MM.1S (cell line): ENCODE measurements around the gene CTNNBL1.
"Not testable (repeated sequence)": the region's sequence is repeated elsewhere in the genome, so short reads cannot be mapped to it uniquely, and the experiment has no call there.

Source experiments
- DNase-seq: peaks from one replicate; pipeline ENCODE4 v3.0.0-alpha.2; 2015
- H2AFZ ChIP-seq: fragments of 300-600 bp; sonication (generic); 2 replicates; pipeline ENCODE4 v1.6.0; 2016; ENCODE audit warnings: antibody characterized with exemption, low read length
- H3F3A ChIP-seq: fragments of 300-600 bp; sonication (generic); 2 replicates; pipeline ENCODE4 v1.6.1; 2016; ENCODE audit warnings: mild to moderate bottlenecking, antibody characterized with exemption, low read length, moderate library complexity, mixed read lengths; ENCODE audit not compliant: insufficient read depth
- H3K27ac ChIP-seq: fragments of 300-600 bp; sonication (generic); 2 replicates; pipeline ENCODE4 v1.5.1; 2016; ENCODE audit warnings: mild to moderate bottlenecking, low read length
- H3K27me3 ChIP-seq: fragments of 300-600 bp; sonication (generic); replicated peaks from 2 replicates; pipeline ENCODE4 v1.6.0; 2016; ENCODE audit warnings: low read length; ENCODE audit not compliant: insufficient read depth
- H3K36me3 ChIP-seq: fragments of 300-600 bp; sonication (generic); replicated peaks from 2 replicates; pipeline ENCODE4 v1.6.1; 2016; ENCODE audit warnings: mild to moderate bottlenecking, low read length, mixed read lengths; ENCODE audit not compliant: insufficient read depth
- H3K4me1 ChIP-seq: fragments of 300-600 bp; sonication (generic); 2 replicates; pipeline ENCODE4 v1.6.1; 2016; ENCODE audit warnings: low read length, mixed read lengths
- H3K4me2 ChIP-seq: fragments of 300-600 bp; sonication (generic); 2 replicates; pipeline ENCODE4 v1.6.0; 2016; ENCODE audit warnings: low read depth, low read length
- H3K4me3 ChIP-seq: fragments of 300-600 bp; sonication (generic); 2 replicates; pipeline ENCODE4 v1.5.1; 2016; ENCODE audit warnings: low read length, mixed read lengths
- H3K79me2 ChIP-seq: fragments of 300-600 bp; sonication (generic); 2 replicates; pipeline ENCODE4 v1.6.1; 2016; ENCODE audit warnings: mixed run types, low read length, mixed read lengths
- H3K9ac ChIP-seq: fragments of 300-600 bp; sonication (generic); 2 replicates; pipeline ENCODE4 v1.6.1; 2016; ENCODE audit warnings: low read length, mixed read lengths
- H3K9me2 ChIP-seq: fragments of 300-600 bp; sonication (generic); replicated peaks from 2 replicates; pipeline ENCODE4 v1.6.1; 2016; ENCODE audit warnings: mild to moderate bottlenecking, low read length, mixed read lengths; ENCODE audit not compliant: insufficient read depth
- H3K9me3 ChIP-seq: fragments of 300-600 bp; sonication (generic); replicated peaks from 2 replicates; pipeline ENCODE4 v1.6.1; 2016; ENCODE audit warnings: mild to moderate bottlenecking, low read length, mixed read lengths; ENCODE audit not compliant: insufficient read depth
- H4K20me1 ChIP-seq: fragments of 300-600 bp; sonication (generic); 2 replicates; pipeline ENCODE4 v1.6.1; 2016; ENCODE audit warnings: mild to moderate bottlenecking, low read length, moderate library complexity, mixed read lengths; ENCODE audit not compliant: insufficient read depth
- EZH2 ChIP-seq: fragments of 300-600 bp; sonication (generic); optimal IDR thresholded peaks from 2 replicates; pipeline ENCODE3; 2017; ENCODE audit warnings: low read depth, mild to moderate bottlenecking, antibody characterized with exemption, low read length, mixed read lengths
- EZH2phosphoT487 ChIP-seq: fragments of 300-600 bp; sonication (generic); IDR thresholded peaks from 2 replicates; pipeline ENCODE4 v1.6.1; 2018; ENCODE audit warnings: antibody characterized with exemption, low read length
- TF ChIP-seq, protein P1 (sequence below): fragments of 300-600 bp; sonication (generic); IDR thresholded peaks from 2 replicates; pipeline ENCODE4 v1.5.1; 2016; ENCODE audit warnings: antibody characterized with exemption, low read length, mixed read lengths

CTNNBL1 gene

DNA sequence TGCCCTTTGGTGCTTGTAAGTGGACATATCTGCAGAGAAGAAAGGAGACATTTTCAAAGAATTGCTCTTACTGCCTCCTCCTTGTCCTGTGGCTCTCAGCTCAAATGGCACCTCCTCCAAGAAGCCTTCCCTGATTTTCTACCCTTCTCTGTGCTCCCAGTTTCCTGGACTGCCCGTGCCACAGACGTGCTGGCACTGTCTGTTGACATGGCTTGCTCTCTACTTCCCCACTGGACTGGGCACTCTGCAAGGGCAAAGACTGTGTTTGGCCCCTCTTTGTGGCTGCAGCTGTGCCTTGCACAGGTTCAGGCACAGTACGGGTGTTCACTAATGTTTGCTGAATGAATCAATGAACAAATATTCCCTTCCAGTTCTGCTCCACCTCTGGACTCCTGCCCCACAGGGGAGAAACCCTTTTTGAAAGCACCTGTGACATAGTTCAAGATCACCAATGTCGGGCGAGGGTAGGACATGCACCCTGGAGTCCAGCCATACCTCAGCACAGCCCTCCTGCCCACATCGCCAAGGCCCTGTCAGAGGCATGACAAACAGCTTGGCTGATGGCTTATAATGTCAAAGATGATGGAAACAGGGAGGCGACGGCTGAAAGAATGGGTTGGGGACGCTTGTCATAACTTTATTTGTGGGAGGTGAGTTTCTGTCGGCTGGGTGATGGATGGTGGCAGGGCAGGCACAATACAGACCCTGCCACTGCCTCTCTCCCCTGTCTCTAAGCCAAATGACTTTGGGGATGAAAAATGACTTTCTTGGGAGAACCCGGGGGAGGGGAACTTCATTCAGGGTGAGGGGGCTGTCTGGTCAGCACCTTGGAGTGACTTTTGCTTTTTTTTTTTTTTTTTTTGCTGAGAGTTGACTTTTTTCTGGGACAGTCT, 15.6 kb upstream of the CTNNBL1 start:
- Histone ChIP-seq H3K79me2 (no peaks in the 10 kb centered on the region), H3K9ac (no peak overlapping the region), H3K4me2 (no peak overlapping the region), H2AFZ (no peak overlapping the region), H3K36me3 (no peaks in the 10 kb centered on the region), H3K9me3 (no peaks in the 10 kb centered on the region), H3K27me3 (peaks cover 11% of the 10 kb centered on the region; the same call in 1 of the 2 replicates), H3F3A (no peaks in the 10 kb centered on the region), H3K27ac (no peak overlapping the region), H3K4me3 (no peak overlapping the region), H3K9me2 (no peaks in the 10 kb centered on the region), H3K4me1 (no peaks in the 10 kb centered on the region), H4K20me1 (no peaks in the 10 kb centered on the region)
- no peak for DNase-seq
- TF ChIP-seq, protein P1, sequence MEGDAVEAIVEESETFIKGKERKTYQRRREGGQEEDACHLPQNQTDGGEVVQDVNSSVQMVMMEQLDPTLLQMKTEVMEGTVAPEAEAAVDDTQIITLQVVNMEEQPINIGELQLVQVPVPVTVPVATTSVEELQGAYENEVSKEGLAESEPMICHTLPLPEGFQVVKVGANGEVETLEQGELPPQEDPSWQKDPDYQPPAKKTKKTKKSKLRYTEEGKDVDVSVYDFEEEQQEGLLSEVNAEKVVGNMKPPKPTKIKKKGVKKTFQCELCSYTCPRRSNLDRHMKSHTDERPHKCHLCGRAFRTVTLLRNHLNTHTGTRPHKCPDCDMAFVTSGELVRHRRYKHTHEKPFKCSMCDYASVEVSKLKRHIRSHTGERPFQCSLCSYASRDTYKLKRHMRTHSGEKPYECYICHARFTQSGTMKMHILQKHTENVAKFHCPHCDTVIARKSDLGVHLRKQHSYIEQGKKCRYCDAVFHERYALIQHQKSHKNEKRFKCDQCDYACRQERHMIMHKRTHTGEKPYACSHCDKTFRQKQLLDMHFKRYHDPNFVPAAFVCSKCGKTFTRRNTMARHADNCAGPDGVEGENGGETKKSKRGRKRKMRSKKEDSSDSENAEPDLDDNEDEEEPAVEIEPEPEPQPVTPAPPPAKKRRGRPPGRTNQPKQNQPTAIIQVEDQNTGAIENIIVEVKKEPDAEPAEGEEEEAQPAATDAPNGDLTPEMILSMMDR, result no peak
- TF ChIP-seq EZH2phosphoT487 (no peak), EZH2 (no peak)

DNA sequence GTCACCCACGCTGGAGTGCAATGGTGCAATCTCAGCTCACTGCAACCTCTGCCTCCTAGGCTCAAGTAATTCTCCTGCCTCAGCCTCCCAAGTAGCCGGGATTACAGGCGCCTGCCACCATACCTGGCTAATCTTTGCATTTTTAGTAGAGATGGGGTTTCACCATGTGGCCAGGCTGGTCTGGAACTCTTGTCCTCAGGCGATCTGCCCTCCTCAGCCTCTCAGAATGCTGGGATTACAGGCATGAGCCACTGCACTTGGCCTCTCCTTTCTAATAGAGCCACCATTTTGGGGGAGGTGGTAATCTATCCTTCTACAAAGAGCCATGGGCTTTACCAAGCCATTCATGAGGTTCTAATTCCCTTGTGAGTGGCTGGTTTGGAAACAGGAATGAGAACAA, 14.1 kb upstream of the CTNNBL1 start:
- H3K79me2 ChIP-seq, H3K4me1 ChIP-seq, H3K9me2 ChIP-seq, H3K36me3 ChIP-seq, H3K4me3 ChIP-seq, H3K9ac ChIP-seq, H3F3A ChIP-seq, H2AFZ ChIP-seq, H3K4me2 ChIP-seq, DNase-seq, H3K27ac ChIP-seq, H4K20me1 ChIP-seq, H3K9me3 ChIP-seq: not testable (repeated sequence)
- H3K27me3 ChIP-seq, result peaks cover 11% of the 10 kb centered on the region; the same call in 1 of the 2 replicates

DNA sequence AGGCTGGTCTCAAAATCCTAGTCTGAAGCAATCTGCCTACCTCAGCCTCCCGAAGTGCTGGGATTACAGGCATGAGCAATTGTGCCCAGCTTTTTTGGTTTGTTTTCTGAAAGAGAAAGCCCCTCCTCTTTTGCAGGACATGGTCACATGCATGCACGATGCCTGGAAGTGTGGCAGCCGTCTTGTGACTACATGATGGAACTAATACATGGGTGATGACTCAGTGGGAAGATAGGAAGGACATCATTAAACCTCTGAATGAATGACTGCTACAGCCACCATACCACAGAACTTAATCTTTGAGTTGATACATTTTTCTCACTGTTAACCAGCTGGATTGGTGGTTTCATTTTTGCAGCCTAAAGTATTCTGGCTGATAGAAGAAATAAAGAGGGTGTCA, 13.4 kb upstream of the CTNNBL1 start:
- Histone ChIP-seq H3K4me2 (no peak overlapping the region), H3K4me3 (no peak overlapping the region), H3K36me3 (no peaks in the 10 kb centered on the region), H3K4me1 (no peaks in the 10 kb centered on the region), H3K27me3 (peaks cover 11% of the 10 kb centered on the region; the same call in 1 of the 2 replicates), H3K79me2 (no peaks in the 10 kb centered on the region), H3K9me2 (no peaks in the 10 kb centered on the region), H3K9me3 (no peaks in the 10 kb centered on the region), H4K20me1 (no peaks in the 10 kb centered on the region), H3F3A (no peaks in the 10 kb centered on the region), H2AFZ (no peak overlapping the region), H3K27ac (no peak overlapping the region), H3K9ac (no peak overlapping the region)
- no peak for TF ChIP-seq EZH2
- TF ChIP-seq, protein P1, result no peak
- no peak for TF ChIP-seq EZH2phosphoT487
- no peak for DNase-seq
